Muscle of leg (tissue), 11 donors: ENCODE data around the gene SWI5. TPM values are rescaled to one million over a fixed set of nuclear protein-coding genes. Genes with fewer than 3 reads are reported as not detected.
A peak's percentile ranks its signal among the peaks of the same experiment; 100 is the strongest.

Source experiments
- DNase-seq: peaks from one replicate; pipeline ENCODE4 v3.0.0; 2013
- H3K27ac ChIP-seq: one replicate; pipeline ENCODE4 v1.5.1; 2013; ENCODE audit warnings: mild to moderate bottlenecking, low read length, control low read depth
- H3K27me3 ChIP-seq: one replicate; pipeline ENCODE4 v1.6.1; 2013; ENCODE audit warnings: low read length; ENCODE audit not compliant: control insufficient read depth, insufficient read depth
- H3K36me3 ChIP-seq: one replicate; pipeline ENCODE4 v1.6.1; 2013; ENCODE audit warnings: low read length; ENCODE audit not compliant: control insufficient read depth, insufficient read depth
- H3K4me1 ChIP-seq: one replicate; pipeline ENCODE4 v1.6.1; 2013; ENCODE audit warnings: low read length; ENCODE audit not compliant: control insufficient read depth, insufficient read depth
- H3K4me3 ChIP-seq: one replicate; pipeline ENCODE4 v1.5.1; 2013; ENCODE audit warnings: low read length, control low read depth
- H3K9me3 ChIP-seq: replicated peaks from 2 replicates; pipeline ENCODE4 v1.6.1; 2013; ENCODE audit warnings: low read depth, low read length; ENCODE audit not compliant: control insufficient read depth
- WGBS: methylation state at CpG from one replicate; pipeline ENCODE4 v1.1.5; 2013; ENCODE audit warnings: missing lambda C conversion rate; ENCODE audit not compliant: insufficient coverage; 5-methylcytosine and 5-hydroxymethylcytosine counted together
- polyA plus RNA-seq, 8 donors: library from polyadenylated mRNA; unstranded; fragments of 120-200 nt; gene quantifications; one replicate each; pipeline versions ENCODE4 v1.2.1 to v1.2.3, GENCODE V29; 2013; ENCODE audit warnings: inconsistent platforms in 1 of 8, low replicate concordance in 1 of 8; ENCODE audit not compliant: insufficient read length in 8 of 8, insufficient read depth in 1 of 8
- total RNA-seq: library from RNA; stranded (reverse); fragments of 120-200 nt; gene quantifications from one replicate; pipeline ENCODE4 v1.2.4, GENCODE V29; 2013

SWI5 gene
- total and polyA plus RNA-seq, 9 donors, result 20.5 to 29.9 (median 27.0) TPM

- H3K4me3 ChIP-seq, result peak overlapping the region; percentile 17
- DNase-seq, result no peak
- peak overlapping the region; percentile 29 for H3K27ac ChIP-seq
- peaks cover 3% of the 10 kb centered on the region for H3K27me3 ChIP-seq
- H3K4me1 ChIP-seq, result peaks cover 35% of the 10 kb centered on the region
- peaks cover 42% of the 10 kb centered on the region for H3K36me3 ChIP-seq
- 21% methylated on average over 16 of the region's 43 CpGs for WGBS
- no peaks in the 10 kb centered on the region for H3K9me3 ChIP-seq
These were observed 25.0 kb upstream of the SWI5 start for GRCh38 chr9:128250839-128251731.

GRCh38 chr9:128251732-128252100 is 24.4 kb upstream of the SWI5 start:
- Histone ChIP-seq H3K27me3 (peaks cover 3% of the 10 kb centered on the region), H3K36me3 (peaks cover 45% of the 10 kb centered on the region), H3K4me3 (no peak overlapping the region), H3K27ac (no peak overlapping the region), H3K9me3 (no peaks in the 10 kb centered on the region), H3K4me1 (peaks cover 29% of the 10 kb centered on the region)
- 40% methylated on average over 1 of the region's 3 CpGs for WGBS
- DNase-seq, result no peak

GRCh38 chr9:128252317-128253139 is 23.5 kb upstream of the SWI5 start:
- Histone ChIP-seq H3K4me1 (peaks cover 21% of the 10 kb centered on the region), H3K4me3 (no peak overlapping the region), H3K36me3 (peaks cover 46% of the 10 kb centered on the region), H3K27ac (no peak overlapping the region), H3K27me3 (peaks cover 3% of the 10 kb centered on the region), H3K9me3 (no peaks in the 10 kb centered on the region)
- 76% methylated on average over 21 of the region's 25 CpGs for WGBS
- no peak for DNase-seq

DNA sequence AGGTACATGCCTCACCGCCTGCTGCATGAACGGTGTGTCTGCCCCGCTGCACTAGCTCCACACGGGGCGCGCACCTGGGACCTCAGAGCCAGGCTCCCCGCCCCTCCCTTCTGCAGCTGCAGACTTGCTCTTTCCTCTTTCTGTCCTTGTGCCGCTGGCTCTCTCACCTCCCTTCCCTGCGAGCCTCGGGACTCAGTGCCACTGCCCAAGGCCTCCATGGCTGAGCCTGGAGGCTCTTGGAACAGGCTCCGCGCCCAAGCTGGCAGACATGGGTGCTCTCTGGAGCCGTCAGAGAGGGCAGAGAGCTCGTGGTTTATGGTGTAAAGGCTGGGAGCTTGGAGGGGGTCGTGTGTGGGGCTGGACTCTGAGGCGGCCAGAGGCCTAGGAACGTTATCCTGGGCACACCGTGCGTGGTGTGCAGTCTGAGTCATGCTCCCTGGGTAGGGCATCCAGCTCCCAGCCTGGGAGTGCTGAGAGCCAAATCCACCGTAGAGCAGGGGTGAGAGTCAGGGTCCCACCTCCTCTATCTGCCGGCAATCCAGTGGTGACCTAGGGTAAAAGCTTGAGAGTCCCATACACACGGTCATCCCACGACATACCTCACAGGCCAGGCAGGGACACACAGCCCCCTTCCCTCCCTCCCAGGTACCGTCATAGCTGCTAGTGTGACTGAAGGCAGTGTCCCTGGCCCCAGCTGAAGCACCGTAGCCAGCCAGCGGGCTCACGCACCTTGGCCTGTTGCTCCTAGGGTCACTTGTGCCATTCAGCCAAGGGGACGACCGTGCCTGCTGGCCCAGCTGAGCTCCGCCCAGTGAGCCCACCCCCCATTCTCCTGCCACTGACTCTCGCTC is 22.7 kb upstream of the SWI5 start:
- peaks cover 3% of the 10 kb centered on the region for H3K27me3 ChIP-seq
- peaks cover 50% of the 10 kb centered on the region for H3K36me3 ChIP-seq
- no peak overlapping the region for H3K27ac ChIP-seq
- WGBS, result 72% methylated on average over 27 of the region's 31 CpGs
- no peak for DNase-seq
- no peak overlapping the region for H3K4me3 ChIP-seq
- peaks cover 20% of the 10 kb centered on the region for H3K4me1 ChIP-seq
- no peaks in the 10 kb centered on the region for H3K9me3 ChIP-seq

DNA sequence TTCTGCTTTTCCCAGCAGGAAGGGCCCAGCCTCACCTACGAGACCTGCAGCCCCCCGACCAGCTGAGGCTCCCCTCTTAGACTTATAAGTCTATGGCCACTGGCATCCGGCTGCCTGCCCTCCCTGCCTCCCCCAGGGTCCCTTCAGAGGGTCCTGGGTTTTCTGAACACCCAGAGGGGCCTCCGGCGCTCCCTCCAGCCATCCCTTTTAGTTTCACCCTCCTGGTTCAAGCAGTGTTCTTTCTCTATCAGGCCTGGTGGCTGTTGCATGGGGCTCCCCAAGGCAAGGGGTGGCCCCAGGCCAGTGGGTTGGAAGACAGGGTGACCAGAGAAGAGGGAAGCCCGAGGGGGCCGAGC is 22.1 kb upstream of the SWI5 start:
- no peak for DNase-seq
- 85% methylated on average over 3 of the region's 7 CpGs for WGBS
- peaks cover 53% of the 10 kb centered on the region for H3K36me3 ChIP-seq
- no peak overlapping the region for H3K27ac ChIP-seq
- peaks cover 20% of the 10 kb centered on the region for H3K4me1 ChIP-seq
- no peaks in the 10 kb centered on the region for H3K9me3 ChIP-seq
- no peak overlapping the region for H3K4me3 ChIP-seq
- peaks cover 3% of the 10 kb centered on the region for H3K27me3 ChIP-seq

GRCh38 chr9:128254362-128254761 is 21.7 kb upstream of the SWI5 start:
- Histone ChIP-seq H3K27me3 (peaks cover 3% of the 10 kb centered on the region), H3K27ac (no peak overlapping the region), H3K36me3 (peaks cover 57% of the 10 kb centered on the region), H3K9me3 (no peaks in the 10 kb centered on the region), H3K4me3 (no peak overlapping the region), H3K4me1 (peaks cover 20% of the 10 kb centered on the region)
- DNase-seq, result no peak
- WGBS, result 75% methylated on average over 16 of the region's 20 CpGs

- DNase-seq, result peak; percentile 68
- no peak overlapping the region for H3K4me3 ChIP-seq
- H3K27me3 ChIP-seq, result no peaks in the 10 kb centered on the region
- peaks cover 59% of the 10 kb centered on the region for H3K36me3 ChIP-seq
- 48% methylated on average over 14 of the region's 18 CpGs for WGBS
- H3K9me3 ChIP-seq, result no peaks in the 10 kb centered on the region
- no peak overlapping the region for H3K27ac ChIP-seq
- peaks cover 20% of the 10 kb centered on the region for H3K4me1 ChIP-seq
These were observed 21.0 kb upstream of the SWI5 start for GRCh38 chr9:128254855-128255759.

GRCh38 chr9:128257086-128257825 is 18.8 kb upstream of the SWI5 start:
- Histone ChIP-seq H3K4me3 (no peak overlapping the region), H3K4me1 (peaks cover 5% of the 10 kb centered on the region), H3K36me3 (peaks cover 69% of the 10 kb centered on the region), H3K27me3 (no peaks in the 10 kb centered on the region), H3K9me3 (no peaks in the 10 kb centered on the region), H3K27ac (no peak overlapping the region)
- DNase-seq, result no peak
- WGBS, result 74% methylated on average over 15 of the region's 23 CpGs

- no peak overlapping the region for H3K27ac ChIP-seq
- no peak overlapping the region for H3K4me3 ChIP-seq
- peaks cover 5% of the 10 kb centered on the region for H3K4me1 ChIP-seq
- WGBS, result 86% methylated on average over 11 of the region's 11 CpGs
- H3K36me3 ChIP-seq, result peaks cover 75% of the 10 kb centered on the region
- no peaks in the 10 kb centered on the region for H3K27me3 ChIP-seq
- H3K9me3 ChIP-seq, result no peaks in the 10 kb centered on the region
- no peak for DNase-seq
These were observed 18.2 kb upstream of the SWI5 start for GRCh38 chr9:128257907-128258306.
